Endothelial cell of hepatic sinusoid (primary cell): ENCODE data around the gene CNTNAP1.

Source experiments
- in situ Hi-C: cut with HindIII; loops from 2 replicates; pipeline ENCODE4 v1.10.0; 2017; ENCODE audit warnings: low sequenced_read_pairs

CNTNAP1 gene

GRCh38 chr17:42683407-42684034 lies 1.2 kb downstream of the CNTNAP1 start:
- in situ Hi-C loops = loop anchor here (10.0 kb wide), 2 partner anchors 109 to 201 kb away; partner anchors contain the start of gene PSMC3IP

GRCh38 chr17:42684929-42685556 lies 2.7 kb downstream of the CNTNAP1 start:
- in situ Hi-C loops = loop anchor here (5.0 to 10.0 kb wide), 3 partner anchors 57 to 200 kb away; partner anchors contain the start of gene PSMC3IP

GRCh38 chr17:42685831-42686230 lies 3.5 kb downstream of the CNTNAP1 start:
- in situ Hi-C loops = loop anchor here (5.0 to 10.0 kb wide), 3 partner anchors 56 to 199 kb away; partner anchors contain the start of gene PSMC3IP

DNA sequence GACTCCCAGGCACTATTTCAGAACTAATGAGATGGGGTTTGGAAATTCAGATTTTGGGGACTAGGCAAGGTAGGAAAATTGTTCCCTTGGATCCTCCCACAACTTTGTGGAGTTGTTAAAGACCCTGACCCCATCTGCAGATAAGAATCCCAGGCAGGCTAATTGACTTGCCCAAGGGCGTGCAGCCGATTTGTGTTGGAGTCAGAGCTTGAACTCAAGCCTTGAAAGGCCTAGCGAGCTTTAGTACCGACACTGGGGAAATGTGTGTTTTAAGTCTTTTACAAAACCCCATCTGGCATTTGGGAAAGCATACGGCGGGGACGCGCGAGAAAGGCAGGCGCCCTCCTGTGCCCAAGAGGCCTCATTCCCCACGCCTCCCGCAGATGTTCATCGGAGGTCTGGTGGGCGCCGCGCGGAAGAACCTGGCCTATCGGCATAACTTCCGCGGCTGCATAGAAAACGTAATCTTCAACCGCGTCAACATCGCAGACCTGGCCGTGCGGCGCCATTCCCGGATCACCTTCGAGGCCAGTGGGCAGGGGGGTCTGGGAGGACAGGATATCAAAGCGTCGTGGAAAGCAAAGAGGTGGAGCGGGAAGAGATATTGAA lies 4.3 kb downstream of the CNTNAP1 start:
- in situ Hi-C loops = loop anchor here (5.0 to 10.0 kb wide), 3 partner anchors 56 to 198 kb away; partner anchors contain the start of gene PSMC3IP

GRCh38 chr17:42687707-42688320 lies 5.5 kb downstream of the CNTNAP1 start:
- in situ Hi-C loops = loop anchor here (5.0 to 10.0 kb wide), 3 partner anchors 54 to 197 kb away; partner anchors contain the start of gene PSMC3IP

- in situ Hi-C loops = no loop called here
Observed at GRCh38 chr17:42690596-42690995, 8.3 kb downstream of the CNTNAP1 start.

GRCh38 chr17:42691021-42691545 lies 8.8 kb downstream of the CNTNAP1 start:
- in situ Hi-C loops = no loop called here

- in situ Hi-C loops = no loop called here
Observed at GRCh38 chr17:42692489-42692888, 10.2 kb downstream of the CNTNAP1 start.

DNA sequence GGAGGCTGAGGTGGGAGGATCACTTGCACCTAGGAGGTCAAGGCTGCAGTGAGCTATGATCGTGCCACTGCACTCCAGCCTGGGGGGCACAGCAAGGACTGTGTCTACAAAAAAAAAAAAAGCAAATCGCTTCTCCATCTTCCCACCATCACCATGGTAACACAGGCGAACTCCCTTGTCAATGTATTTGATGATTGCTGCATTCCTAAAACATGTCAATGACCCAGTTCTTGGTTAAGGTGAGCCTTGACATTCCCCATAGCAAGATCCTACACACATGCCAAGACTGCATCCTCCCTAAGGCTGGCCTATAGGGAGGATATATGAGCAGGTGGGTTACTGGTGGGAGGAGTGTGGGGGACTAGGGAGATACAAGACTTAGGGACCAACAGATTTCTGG lies 12.2 kb downstream of the CNTNAP1 start:
- in situ Hi-C loops = no loop called here

DNA sequence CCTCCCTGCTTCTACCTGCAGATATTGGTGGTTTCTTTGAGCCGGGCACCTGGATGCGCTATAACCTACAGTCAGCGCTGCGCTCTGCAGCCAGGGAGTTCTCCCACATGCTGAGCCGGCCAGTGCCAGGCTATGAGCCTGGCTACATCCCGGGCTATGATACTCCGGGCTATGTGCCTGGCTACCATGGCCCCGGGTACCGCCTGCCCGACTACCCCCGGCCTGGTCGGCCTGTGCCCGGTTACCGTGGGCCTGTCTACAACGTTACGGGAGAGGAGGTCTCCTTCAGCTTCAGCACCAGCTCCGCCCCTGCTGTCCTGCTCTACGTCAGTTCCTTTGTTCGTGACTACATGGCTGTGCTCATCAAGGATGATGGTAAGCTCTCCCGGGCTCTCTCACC lies 13.2 kb downstream of the CNTNAP1 start:
- in situ Hi-C loops = no loop called here

DNA sequence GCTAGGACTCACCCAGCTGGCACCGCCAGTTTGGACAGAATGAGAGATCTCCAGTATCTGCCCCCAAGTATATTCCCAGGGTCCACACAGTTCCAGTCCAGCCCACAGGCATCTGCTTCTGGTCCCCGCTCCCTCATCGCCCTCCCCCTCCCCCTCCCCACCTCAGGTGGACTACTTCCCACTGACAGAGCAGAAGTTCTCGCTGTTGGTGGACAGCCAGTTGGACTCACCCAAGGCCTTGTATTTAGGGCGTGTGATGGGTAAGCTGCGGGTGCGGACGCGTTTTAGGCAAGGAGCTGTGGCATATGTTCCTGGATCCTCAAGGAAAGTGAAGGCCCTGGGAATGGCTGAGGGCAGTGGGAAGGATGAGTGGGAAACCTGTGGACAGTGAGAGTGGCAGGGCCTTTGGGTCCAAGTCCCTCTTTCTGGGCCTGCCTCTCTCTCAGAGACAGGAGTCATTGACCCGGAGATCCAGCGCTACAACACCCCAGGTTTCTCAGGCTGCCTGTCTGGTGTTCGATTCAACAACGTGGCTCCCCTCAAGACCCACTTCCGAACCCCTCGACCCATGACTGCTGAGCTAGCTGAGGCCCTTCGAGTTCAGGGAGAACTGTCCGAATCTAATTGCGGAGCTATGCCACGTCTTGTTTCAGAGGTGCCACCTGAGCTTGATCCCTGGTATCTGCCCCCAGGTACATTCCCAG lies 14.9 kb downstream of the CNTNAP1 start:
- in situ Hi-C loops = no loop called here

DNA sequence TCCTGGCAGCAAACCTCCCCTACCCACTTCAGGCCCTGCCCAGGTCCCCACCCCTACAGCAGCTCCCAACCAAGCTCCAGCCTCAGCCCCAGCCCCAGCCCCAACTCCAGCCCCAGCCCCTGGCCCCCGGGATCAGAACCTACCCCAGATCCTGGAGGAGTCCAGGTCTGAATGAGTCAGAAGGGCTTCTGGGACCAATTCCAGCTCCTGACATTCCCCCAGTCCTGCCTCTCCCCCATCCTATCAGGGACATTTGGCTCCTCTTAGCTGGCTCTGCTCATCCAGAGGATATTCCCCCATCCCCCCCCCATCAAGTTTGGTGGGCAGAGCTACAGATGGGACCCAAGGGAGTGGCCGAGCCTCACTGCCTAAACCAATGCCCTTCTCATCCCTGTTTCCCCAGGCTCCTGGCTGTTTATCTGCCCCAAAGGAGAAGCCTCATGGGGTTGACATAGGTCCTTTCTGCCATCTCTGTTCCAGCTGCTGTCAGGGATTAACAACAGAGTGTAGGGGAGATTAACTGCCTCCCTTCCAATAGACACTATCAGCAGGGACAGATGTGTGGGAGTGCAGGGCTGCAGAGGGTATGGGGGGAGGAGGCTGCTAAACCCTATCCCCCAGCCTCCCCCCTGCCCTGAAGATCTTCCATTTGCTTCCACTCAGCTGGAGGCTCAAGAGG lies 16.5 kb downstream of the CNTNAP1 start:
- in situ Hi-C loops = no loop called here

DNA sequence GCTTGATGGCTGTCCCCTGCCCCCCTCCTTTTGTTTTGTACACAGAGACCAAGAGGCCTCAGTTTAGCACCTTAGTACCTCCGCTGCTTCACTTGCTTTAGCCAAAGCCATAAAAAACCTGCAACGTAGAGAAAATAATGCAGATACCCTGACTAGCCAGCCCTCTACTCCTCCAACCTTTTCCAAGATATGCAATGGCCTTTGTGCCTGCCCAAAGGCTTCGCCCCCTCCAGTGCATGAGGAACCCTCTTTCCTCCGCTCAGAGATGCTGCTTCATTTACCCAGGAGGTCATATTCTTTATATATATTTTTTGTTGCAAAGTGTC lies 17.0 kb downstream of the CNTNAP1 start:
- in situ Hi-C loops = no loop called here

DNA sequence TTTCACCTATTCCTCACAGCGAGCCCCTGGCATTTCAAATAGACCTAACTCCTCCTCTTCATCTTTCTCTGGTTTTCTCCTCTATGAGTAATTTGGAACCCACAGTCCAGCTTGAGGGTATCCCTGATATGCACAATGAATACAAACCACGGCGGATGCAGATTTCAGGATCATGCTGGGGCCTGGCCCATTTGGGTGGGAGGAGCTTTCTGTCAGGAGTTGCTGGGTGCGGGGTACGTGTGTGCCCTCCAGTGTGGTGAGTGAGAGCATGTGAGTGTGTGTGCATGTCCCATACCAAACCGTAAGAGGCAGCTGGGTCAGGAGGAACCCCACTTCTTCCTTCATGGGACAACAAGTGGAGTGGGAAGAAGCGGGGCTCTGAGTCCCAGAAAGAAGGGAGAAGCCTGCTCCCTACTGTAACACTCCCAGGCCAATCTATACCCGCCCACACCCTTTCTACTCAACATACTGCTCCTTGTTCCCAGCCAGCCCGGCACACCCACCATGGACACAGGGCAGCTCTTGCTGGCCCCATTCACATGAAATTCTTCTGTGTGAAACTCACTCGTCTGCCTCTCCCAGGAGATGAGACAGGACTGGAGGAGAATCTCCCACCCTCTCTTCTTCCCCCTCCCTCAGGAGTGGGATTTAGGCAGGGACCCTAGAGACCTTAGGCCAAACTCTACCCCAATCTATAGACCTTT lies 18.4 kb downstream of the CNTNAP1 start:
- in situ Hi-C loops = no loop called here

DNA sequence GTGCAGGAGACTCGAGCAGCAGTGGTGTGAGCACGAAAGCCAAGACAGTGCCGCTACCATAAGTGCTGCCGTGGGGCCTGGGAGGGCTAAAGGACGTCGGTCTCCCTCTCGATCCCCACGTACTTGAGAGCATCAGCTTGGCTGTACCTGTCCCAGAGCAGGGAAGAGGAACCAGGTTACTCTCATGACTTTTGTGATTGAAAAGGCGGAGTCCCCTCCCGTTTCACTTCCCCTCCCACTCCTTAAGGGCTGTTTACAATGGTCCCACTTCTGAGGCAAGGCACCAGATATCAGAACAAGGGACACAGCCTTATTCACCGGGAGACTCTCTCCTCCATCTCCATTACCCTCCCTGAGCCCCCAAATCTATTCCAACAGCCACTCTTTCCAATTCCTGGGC lies 20.1 kb downstream of the CNTNAP1 start:
- in situ Hi-C loops = no loop called here

GRCh38 chr17:42704490-42704836 lies 22.1 kb downstream of the CNTNAP1 start:
- in situ Hi-C loops = no loop called here

DNA sequence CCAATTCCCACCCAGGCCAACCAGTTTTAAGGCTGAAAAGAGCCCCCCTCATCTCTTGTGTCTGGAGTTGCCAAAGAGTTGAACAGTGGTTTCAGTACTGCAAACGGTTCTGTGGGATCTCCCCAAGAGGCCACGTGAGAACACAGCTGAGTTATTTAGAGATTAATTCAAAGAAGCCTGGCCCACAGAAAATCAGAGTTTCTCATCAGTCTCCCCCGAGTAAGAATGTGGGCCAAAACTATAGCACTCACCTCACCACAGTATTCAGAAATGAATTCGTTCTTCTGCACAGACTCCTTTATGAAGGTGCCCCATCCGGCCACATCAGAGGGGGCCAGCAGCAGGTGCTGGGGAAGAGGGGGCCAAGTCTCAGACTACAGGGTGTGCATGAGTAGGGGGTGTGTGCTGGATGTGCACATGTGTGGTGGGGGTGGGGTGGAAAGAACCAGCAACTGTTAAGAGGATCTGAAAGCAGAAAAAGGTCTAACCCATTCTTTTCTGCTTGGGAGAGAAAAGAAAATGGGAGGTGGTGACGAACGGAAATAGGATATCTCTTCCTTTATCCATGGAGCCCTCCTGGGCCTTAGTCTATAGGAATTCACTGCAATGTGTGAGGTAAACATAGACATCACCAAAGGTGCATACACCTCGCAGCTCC lies 22.6 kb downstream of the CNTNAP1 start:
- in situ Hi-C loops = no loop called here

GRCh38 chr17:42706732-42707131 lies 24.4 kb downstream of the CNTNAP1 start:
- in situ Hi-C loops = no loop called here

DNA sequence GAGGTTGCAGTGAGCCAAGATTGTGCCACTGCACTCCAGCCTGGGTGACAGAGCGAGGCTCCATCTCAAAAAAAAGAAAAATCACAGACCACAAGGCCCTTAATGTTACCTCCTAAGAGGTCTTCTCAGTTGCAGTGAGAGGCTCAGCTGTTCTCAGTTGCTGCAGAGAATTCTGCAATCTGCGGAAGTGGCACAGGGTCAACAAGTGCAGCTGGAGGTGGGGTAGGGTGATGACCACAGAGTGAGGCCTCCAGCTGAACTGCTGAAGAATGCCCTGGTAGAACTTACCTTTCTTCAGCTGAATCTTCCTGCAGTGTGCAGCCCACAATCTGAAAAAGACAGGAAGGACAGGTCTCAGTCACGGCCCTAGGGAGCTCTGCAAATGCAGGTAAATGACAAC lies 26.3 kb downstream of the CNTNAP1 start:
- in situ Hi-C loops = no loop called here
